8988T (cell line): ENCODE results near the gene OVCH2.
"Not testable (repeated sequence)": the region's sequence is repeated elsewhere in the genome, so short reads cannot be mapped to it uniquely, and the experiment has no call there.

ENCODE experiments used
- DNase-seq: peaks from one replicate; pipeline ENCODE4 v3.0.0; 2011

The OVCH2 gene, protein sequence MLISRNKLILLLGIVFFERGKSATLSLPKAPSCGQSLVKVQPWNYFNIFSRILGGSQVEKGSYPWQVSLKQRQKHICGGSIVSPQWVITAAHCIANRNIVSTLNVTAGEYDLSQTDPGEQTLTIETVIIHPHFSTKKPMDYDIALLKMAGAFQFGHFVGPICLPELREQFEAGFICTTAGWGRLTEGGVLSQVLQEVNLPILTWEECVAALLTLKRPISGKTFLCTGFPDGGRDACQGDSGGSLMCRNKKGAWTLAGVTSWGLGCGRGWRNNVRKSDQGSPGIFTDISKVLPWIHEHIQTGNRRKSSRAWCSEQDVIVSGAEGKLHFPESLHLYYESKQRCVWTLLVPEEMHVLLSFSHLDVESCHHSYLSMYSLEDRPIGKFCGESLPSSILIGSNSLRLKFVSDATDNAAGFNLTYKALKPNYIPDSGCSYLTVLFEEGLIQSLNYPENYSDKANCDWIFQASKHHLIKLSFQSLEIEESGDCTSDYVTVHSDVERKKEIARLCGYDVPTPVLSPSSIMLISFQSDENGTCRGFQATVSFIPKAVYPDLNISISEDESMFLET

DNA sequence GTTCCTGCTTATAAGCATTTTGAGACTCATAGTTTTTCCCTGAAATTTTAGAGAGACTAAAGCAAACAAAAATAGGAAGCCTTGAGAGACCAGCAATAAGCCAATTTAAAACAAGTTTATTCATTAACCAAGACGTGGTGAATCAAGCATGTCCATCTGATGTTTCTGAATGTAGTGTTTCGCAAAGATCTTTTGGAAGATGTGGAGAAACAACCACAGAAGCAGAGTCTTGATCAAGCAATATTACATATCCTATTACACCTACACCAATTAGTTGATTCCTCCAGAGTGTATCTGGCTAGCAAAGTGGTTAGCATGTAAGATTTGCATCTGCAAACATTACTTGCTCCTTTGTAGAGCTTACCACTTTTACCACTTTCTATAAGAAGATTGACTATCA is at the start of gene OVCH2:
TSS of gene OVCH2 (minus strand) at position 101 of the 400 bp plus-strand sequence. CDS start at position 18, 83 bp downstream.
- no peak for DNase-seq

DNA sequence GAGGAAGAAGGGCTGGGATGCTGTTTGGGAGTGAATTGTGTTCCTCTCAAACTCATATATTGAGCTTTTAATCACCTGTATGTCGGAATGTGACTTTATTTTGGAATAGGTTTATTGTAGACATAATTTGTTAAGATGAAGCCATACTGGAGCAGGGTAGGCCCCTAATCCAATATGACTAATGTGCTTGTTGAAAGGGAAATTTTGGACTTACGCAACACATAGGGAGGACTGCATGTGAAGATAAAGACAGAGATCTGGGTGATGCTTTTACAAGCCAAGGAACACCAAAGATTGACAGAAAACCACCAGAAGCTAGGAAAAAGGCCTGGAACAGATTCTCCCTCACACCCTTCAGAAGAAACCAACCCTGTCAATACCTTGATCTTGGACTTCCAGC is 43.2 kb upstream of the OVCH2 start:
- no peak for DNase-seq

DNA sequence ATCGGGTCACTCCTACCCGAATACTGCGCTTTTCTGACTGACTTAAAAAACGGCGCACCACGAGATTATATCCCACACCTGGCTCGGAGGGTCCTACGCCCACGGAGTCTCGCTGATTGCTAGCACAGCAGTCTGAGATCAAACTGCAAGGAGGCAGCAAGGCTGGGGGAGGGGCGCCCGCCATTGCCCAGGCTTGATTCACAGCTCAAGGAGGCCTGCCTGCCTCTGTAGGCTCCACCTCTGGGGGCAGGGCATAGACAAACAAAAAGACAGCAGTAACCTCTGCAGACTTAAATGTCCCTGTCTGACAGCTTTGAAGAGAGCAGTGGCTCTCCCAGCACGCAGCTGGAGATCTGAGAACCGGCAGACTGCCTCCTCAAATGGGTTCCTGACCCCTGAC is 28.5 kb upstream of the OVCH2 start:
- not testable (repeated sequence) for DNase-seq

DNA sequence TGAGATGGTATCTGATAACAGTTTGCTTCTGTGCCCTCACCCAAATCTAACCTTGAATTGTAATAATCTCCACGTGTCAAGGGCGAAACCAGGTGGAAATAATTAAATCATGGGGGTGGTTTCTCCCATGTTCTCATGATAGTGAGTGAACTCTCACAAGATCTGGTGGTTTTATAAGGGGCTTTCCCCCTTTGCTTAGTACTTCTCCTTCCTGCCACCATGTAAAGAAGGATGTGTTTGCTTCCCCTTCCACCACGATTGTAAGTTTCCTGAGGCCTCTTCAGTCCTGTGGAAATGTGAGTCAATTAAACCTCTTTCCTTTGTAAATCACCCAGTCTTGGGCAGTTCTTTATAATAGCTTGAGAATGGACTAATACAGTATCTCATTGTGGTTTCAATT is 8.5 kb upstream of the OVCH2 start:
- no peak for DNase-seq

DNA sequence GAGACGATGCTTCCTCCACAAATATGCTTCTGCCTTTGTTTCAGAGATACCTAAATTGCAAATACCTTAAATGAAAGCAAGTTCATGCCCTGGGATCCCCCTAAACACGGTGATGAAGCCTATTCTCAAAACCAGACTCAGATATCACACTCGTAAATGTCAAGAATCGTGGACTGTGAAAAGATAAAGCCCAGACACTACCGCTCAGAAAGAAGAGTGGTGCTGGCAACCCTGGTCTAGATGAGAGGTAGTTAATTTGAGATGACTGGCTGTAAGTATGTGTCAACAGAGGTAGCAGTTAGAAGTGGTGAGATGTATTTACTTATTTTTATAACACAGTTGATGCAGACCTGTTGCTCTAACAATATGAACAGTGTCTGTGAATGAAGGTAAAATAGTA is 2.5 kb downstream of the OVCH2 start:
- no peak for DNase-seq

DNA sequence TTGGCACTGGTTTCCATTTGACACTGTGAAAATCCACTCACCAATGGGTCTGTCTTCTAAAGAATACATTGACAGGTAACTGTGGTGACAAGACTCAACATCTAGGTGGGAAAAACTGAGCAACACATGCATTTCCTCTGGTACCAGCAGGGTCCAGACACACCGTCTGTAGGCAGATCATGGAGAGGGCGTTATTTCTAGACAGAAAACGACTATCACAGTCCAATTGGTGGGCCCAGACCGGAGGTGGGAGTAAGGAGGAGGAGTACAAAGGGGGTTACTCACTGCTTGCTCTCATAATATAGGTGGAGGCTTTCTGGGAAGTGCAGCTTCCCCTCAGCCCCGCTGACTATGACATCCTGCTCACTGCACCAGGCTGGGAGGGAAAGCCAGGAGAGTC is 9.9 kb downstream of the OVCH2 start:
- no peak for DNase-seq

DNA sequence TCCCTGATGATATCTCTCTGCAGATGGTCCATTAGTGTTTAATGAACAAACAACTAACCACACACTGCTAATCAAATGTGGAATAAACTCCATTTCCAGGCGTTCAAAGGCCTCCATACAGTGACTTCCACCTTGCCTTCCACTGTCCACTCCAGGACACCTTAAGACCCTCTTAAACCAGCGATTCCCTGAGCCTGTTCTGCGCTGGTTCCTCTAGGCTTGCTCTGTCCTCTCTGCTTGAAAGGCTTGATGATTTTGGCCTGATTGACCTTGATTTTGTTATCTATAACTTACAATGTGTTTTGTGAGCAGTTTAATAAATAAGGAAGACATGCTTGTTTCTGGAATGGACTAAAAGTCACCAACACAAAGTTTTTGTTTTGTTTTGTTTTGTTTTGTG is 12.0 kb downstream of the OVCH2 start:
- DNase-seq = no peak

DNA sequence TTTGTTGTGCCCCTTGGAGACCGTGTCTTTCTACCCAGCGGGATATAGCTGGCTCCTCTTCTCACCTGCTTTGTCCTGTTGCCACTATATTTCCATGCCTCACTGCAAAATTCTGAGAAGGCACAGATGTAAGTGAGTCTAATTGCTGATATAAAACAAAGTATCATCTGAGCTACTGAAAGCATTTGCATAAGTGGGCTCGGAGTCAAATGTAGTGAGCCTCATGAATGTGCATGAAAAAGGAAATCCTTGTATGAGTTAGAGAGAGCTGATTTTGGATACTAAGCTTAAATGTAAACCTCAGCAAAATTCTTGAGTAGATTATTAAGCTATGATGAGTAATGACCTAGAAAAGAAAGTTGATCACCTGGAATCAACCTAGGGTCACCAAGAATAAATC is 13.9 kb downstream of the OVCH2 start:
- no peak for DNase-seq

DNA sequence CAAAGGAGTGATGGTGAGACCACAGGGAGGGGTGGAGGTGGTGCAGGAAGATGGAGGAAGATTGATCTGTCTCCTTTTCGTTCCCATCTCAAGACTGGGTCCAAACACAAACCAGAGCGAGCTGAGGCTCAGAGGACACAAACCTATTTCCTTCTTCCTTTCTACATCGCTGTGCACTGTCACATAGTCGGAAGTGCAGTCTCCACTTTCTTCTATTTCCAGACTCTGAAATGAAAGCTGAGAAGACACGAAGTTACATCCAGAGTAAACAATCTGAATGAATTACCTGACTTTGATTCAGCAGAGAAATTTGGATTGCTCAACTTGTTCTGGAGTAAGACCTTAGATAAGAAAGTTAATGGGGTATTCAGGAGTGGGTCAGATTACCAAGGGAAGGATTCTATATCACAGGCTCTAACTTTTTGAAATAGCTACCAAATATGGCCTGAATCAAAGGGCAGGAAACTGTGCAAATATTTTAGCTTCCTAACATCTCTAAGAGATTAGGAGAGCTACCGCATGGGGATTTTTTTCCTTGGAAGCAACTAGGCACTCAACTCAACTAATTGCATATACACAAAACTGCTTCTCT is 14.4 kb downstream of the OVCH2 start:
- DNase-seq = no peak

DNA sequence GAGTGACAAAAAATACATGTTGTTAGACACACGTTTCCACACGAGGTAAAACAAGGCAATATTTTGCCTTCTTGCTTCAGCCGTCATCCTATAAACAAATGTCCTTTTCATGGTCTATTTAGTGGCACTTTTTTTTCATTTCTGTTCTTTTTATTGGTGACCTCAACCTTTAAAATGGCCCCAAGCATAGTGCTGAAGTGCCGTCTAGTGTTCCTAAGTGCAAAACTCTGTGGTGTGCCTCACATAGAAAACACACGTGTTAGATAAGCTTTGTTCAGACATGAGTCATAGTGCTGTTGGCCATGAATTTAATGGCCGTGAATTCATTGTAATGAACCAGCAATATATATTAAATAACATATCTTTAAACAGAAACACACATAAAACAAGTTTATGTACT is 15.6 kb downstream of the OVCH2 start:
- DNase-seq = no peak

DNA sequence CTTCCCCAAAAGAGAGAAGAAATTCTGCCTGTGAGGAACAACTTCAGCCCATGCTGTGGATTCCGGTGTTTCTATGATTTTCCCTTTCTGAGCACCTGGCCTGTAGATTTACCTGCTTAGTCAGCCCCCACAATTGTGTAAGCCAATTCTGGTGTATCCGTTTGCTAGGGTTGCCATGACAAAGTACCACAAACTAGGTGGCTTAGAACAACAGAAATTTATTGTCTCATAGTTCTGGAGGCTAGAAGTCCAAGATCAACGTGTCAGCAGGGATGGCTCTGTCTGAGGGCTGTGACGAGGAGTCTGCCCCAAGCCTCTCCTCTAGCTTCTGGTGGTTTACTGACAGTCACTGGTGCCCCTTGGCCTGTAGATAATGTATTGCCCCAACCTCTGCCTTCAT is 17.0 kb downstream of the OVCH2 start:
- no peak for DNase-seq

DNA sequence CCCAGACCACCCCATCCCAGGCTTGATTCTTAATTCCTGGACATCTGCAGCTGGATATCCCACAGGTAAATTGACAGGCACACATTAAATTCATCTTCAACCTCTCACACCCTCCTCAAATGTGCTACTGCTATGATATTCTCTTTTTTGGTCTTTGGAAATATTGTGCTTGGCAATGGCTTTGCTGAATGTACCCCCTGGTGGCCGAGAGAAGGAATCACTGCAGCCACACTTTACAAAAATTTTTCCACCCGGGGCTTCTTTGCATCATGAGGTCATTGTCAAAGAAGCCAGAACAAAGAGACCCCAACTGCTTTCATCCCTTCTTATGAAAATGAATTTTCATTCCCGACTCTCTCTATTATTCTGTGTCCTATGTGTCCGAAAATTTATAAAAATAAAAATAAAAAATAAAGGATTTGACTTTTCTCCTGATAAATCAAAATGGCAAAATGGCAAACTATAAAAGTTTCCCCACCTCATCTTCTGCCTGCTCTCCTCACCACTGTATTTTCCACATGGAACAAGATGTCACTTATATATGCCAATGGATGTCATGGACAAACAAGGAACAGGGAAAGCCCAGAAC is 17.9 kb downstream of the OVCH2 start:
- DNase-seq = no peak

DNA sequence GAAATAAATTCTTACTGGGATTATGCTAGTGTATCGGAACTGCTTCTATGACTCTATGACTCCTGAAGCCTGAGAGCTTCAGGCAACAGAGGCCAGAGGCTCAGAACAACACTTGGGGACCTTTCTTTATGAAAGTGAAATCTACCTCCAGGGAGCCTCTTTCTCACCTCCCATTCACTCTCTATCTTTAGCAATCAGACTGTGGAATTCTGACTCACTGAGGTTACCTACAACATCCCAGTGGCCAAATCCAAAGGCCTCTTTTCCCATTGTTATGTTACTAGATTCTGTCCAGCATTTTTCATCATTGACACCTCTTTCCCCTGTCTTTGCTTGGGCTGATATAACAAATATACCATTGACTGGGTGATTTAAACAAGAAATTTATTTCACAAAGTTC is 18.9 kb downstream of the OVCH2 start:
- no peak for DNase-seq

DNA sequence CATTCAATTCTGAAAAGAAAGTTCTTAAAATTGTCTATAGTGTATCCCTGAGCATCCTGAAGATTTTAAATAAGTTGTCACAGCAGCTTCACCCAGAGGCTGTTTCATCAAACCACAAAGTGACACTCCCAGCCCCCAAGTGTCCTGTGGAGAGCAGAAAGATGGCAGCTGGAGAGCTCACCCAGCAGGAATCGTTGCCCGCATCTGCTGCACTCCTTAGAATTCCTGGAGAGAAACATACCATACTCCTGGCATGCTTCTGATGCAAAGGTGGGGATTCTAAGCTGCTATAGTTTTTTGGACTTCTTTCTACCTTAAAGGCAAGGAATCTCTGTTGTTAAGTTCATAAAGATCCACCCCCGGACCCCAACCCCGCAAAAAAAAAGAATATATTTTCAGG is 19.5 kb downstream of the OVCH2 start:
- DNase-seq = no peak

DNA sequence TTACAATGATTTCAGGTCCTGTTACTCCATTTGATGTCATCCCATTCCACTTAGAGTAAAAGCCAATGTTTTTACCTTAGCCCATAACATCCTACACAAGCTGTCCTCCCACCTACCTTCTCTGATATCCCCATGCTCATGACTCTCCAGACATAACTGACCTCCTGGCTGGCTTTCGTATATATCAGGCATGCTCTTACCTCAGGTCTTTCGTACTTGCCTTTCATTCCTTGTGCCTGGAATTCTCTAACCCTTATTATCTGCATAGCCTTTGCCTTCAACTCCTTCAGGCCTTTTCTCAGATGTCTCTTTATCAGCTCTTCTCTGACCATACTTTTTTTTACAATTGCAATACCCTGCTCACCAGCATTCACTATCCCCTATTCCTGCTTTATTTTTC is 22.7 kb downstream of the OVCH2 start:
- DNase-seq = no peak

DNA sequence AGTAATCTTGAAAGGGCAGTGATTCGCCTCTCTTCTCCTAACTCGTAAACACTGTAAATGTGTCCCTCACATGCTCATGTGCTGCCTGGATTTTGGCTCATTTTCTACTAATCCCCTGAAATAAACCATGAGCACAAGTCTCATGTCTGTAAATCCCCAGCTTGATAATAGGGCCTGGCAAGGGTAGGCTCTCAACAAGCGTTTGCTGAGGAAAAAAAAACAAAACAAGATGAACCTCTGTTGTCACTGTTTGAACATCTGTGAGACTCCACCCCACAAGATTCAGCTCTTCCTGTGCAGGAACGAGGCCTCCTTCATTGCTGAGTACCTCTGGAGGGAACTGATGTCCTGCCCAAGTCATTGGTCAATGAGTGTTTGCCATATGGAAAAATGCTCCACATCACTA is 28.5 kb downstream of the OVCH2 start:
- no peak for DNase-seq

DNA sequence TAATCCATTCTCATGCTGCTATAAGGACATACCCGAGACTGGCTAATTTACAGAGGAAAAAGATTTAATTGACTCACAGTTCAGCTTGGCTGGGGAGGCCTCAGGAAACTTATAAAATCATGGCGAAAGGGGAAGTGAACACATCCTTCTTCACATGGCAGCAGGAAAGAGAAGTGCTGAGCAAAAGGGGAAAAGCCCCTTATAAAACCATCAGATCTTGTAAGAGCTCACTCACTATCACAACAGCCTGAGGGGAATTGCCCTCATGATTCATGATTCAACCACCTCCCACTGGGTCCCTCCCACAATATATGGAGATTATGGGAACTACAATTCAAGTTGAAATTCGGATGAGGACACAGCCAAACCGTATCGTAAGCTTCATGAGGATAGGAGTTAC is 29.2 kb downstream of the OVCH2 start:
- DNase-seq = no peak

DNA sequence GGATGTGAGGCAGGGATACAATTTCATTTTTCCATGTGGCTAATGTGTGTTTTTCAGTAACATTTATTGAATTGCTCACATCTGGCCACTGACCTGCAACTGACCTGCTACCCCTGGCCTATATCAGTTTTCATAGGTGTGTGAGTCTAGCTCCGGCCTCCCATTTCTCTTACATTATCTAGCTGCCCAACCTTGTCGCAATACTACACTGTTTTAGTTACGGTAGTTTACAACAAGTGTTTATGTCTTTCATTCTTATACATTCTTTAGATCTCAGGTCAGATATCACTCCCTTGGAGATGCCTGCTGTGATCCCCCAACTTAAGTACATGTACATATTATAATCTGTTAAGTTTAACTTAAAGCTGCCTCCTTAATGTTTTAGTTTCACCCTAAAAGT is 30.6 kb downstream of the OVCH2 start:
- DNase-seq = no peak

DNA sequence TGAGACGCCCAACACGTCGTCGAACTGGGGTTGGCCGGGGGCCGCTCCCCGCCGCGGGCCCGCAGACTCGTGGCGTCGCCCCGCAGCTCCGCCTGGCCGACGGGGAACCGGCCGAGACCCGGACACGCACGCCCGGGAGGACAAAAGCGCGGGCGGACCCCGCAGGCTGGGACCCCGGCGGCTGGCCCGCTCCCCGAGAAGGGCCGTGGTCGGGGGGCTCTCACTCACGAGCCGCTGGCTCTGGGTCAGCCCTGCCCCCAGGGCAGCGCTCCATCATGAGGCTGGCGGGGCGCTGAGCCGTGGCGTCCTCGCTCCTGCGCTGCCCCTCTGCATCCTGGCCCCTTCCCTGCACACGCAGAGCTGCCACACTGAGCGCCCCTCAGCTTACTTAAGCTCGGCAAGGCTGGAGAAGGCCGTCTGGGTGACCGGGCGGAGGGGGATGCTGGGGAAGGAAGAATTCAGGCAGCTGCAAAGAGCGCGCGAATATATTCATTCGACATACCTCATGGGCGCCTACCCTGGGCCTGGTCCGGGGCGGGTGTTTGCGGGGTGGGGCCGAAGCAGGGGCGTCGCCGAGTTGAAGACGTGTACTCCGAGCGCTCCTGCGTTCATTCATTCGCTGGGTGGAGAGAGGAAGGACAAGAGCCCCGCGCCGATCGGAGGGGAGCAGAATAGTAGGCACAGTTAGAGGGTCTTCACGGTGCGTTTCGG is 32.4 kb downstream of the OVCH2 start:
- no peak for DNase-seq

DNA sequence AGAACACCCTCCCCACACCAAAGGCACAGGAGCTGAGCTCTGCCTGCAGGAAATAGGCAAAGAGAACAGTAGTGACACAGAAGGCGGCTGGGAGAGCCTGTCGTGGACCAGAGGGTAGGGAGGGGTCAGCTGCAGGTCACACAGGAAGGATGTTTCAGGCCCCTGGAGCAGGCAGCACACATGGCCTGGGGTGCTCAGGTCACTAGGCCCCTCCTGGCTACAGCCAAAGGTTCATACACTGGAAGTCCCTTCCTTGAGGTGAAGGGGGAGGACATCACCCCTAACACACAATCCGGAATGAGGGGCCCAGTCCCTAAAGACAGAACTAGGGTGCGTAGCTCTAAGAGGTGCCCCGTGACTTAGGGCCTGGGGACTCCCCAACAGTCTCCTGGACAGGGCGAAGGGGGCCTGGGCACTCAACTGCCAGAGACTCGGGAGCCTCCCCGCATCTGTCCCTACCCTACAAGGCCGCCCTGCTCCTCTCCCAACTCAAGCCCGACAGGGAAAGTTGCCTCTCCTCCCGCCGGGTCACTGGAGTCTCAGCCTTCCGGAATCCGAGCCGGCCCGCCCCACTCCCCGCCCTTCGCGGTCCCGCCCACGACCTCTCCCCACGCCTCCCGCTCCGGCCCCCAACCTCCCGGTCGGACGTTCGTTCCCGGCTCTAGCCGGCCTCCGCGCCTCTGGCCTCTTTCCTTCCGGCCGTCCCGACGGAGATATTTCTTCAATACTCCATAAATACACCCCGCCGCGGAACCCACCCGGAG is 33.1 kb downstream of the OVCH2 start, which contains the start of gene CYB5R2:
TSS of gene CYB5R2 (minus strand) at position 541 of the 764 bp plus-strand sequence. CDS start 675 bp downstream, outside the sequence.
- DNase-seq = no peak

DNA sequence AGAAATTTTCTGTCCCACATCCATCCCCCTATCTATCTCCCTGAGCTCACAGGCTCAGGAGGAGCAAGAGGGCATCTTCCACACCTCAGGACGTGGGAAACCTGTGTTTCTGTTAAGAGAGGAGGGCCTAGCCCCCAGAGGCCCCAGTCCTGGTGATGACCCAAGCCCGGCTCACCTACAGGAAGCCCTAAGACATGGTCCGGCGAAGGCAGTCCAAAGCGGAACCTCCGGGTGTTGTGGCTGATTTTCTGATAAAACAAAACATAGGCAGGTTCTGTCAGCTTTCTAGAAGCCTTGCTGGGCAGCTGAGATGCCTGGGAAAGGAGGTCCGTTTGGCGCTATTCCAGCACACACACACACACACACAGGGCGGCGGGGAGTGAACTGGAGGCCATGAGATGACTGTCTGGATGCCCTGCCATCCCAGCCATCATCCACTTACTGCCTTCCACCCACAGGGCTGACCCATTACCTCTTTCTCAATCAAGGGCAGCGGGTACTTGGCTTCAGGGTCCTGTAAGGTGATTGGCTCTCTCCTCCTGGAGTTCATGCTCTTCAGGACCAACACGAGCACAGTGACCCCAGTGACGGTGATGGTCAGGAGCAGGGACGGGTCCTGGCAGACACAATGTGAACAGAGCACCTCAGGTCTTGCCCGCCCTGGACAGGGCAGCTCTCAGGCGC is 33.9 kb downstream of the OVCH2 start:
- no peak for DNase-seq
